Ascending aorta (tissue), 2 donors: ENCODE data around the gene LYPD6B. TPM values are rescaled to one million over a fixed set of nuclear protein-coding genes. Genes with fewer than 3 reads are reported as not detected.
A peak's percentile ranks its signal among the peaks of the same experiment; 100 is the strongest.

Source experiments
- DNase-seq, 2 donors: peaks; one replicate each; pipeline ENCODE4 v3.0.0-alpha.2; 2019; ENCODE audit warnings: low spot score in 2 of 2
- H3K27ac ChIP-seq, 2 donors: fragments of 200-600 bp; sonication (generic); one replicate each; pipeline ENCODE4 v1.5.1; 2016 to 2017; ENCODE audit warnings: mild to moderate bottlenecking in 1 of 2
- H3K27me3 ChIP-seq: fragments of 200-600 bp; sonication (generic); one replicate; pipeline ENCODE4 v1.5.1; 2017
- H3K36me3 ChIP-seq, 2 donors: fragments of 200-600 bp; sonication (generic); one replicate each; pipeline ENCODE4 v1.5.1; 2016
- H3K4me1 ChIP-seq, 2 donors: fragments of 200-600 bp; sonication (generic); one replicate each; pipeline ENCODE4 v1.5.1; 2016 to 2017; ENCODE audit warnings: mild to moderate bottlenecking in 1 of 2
- H3K4me3 ChIP-seq, 2 donors: fragments of 200-600 bp; sonication (generic); one replicate each; pipeline ENCODE4 v1.5.1; 2016 to 2017; ENCODE audit warnings: mild to moderate bottlenecking in 1 of 2
- H3K9me3 ChIP-seq, 2 donors: fragments of 200-600 bp; sonication (generic); one replicate each; pipeline ENCODE4 v1.5.1; 2016
- CTCF ChIP-seq, 3 experiments: fragments of 200-600 bp in 2 of 3; fragments of 450-650 bp in 1 of 3; sonication (generic) in 2 of 3; IDR thresholded peaks; one replicate each; pipeline ENCODE4 v1.5.1; 2016 to 2019; ENCODE audit warnings: antibody characterized with exemption in 3 of 3, mild to moderate bottlenecking in 1 of 3, moderate library complexity in 1 of 3
- intact Hi-C: fragments of 100-400 bp; cut with DNase I; formaldehyde crosslinking; loops from one replicate; pipeline ENCODE4 v1.15.1; 2023
- total RNA-seq: library from RNA; depleted of rRNA; stranded (reverse); fragments of >200 nt; gene quantifications from one replicate; pipeline ENCODE4 v1.1.0, GENCODE V29; 2016

LYPD6B gene
- total RNA-seq, 1 donor from 2014 or later, result not detected

GRCh38 chr2:149036507-149037293, 1.8 kb upstream of the LYPD6B start:
- no peaks in the 10 kb centered on the region for H3K27me3 ChIP-seq
- intact Hi-C loops, result no loop called here

GRCh38 chr2:149037851-149038250, 648 bp upstream of the LYPD6B start:
- no peak for DNase-seq
- TF ChIP-seq CTCF (IDR thresholded peaks at IDR 0.05), result no peak
- no peaks in the 10 kb centered on the region for H3K9me3 ChIP-seq
- no peak overlapping the region for H3K27ac ChIP-seq
- H3K27me3 ChIP-seq, result no peaks in the 10 kb centered on the region
- H3K4me1 ChIP-seq, result no peaks in the 10 kb centered on the region
- H3K4me3 ChIP-seq, result no peak overlapping the region
- H3K36me3 ChIP-seq, result no peaks in the 10 kb centered on the region
- intact Hi-C loops, result no loop called here

More at GRCh38 chr2:149036507-149037293, 1.8 kb upstream of the LYPD6B start:
- no peaks in the 10 kb centered on the region for H3K36me3 ChIP-seq
- no peaks in the 10 kb centered on the region for H3K9me3 ChIP-seq
- H3K4me1 ChIP-seq, result no peaks in the 10 kb centered on the region
- no peak overlapping the region for H3K4me3 ChIP-seq
- no peak overlapping the region for H3K27ac ChIP-seq
- DNase-seq, result no peak
- TF ChIP-seq CTCF (IDR thresholded peaks at IDR 0.05), result no peak

- intact Hi-C loops, result no loop called here
- Histone ChIP-seq H3K4me1 (no peaks in the 10 kb centered on the region), H3K4me3 (peak overlapping the region in 1 of 2 donors; percentile 60), H3K36me3 (no peaks in the 10 kb centered on the region), H3K9me3 (no peaks in the 10 kb centered on the region), H3K27me3 (no peaks in the 10 kb centered on the region), H3K27ac (no peak overlapping the region)
- no peak for DNase-seq
- no peak for TF ChIP-seq CTCF (IDR thresholded peaks at IDR 0.05)
These were observed 770 bp downstream of the LYPD6B start for GRCh38 chr2:149039213-149039724.

GRCh38 chr2:149040451-149040850, 2.0 kb downstream of the LYPD6B start:
- TF ChIP-seq CTCF (IDR thresholded peaks at IDR 0.05), result peak in 1 of 3 experiments; percentile 6
- intact Hi-C loops, result no loop called here
- DNase-seq, result no peak

GRCh38 chr2:149041482-149041881, 3.0 kb downstream of the LYPD6B start:
- H3K27me3 ChIP-seq, result no peaks in the 10 kb centered on the region
- H3K4me1 ChIP-seq, result no peaks in the 10 kb centered on the region
- H3K4me3 ChIP-seq, result no peak overlapping the region
- intact Hi-C loops, result no loop called here
- no peak for DNase-seq
- H3K27ac ChIP-seq, result no peak overlapping the region
- TF ChIP-seq CTCF (IDR thresholded peaks at IDR 0.05), result no peak
- H3K36me3 ChIP-seq, result no peaks in the 10 kb centered on the region
- peaks cover 0 to 10% of the 10 kb centered on the region in 2 donors for H3K9me3 ChIP-seq

More at GRCh38 chr2:149040451-149040850, 2.0 kb downstream of the LYPD6B start:
- H3K9me3 ChIP-seq, result no peaks in the 10 kb centered on the region
- no peak overlapping the region for H3K4me3 ChIP-seq
- no peaks in the 10 kb centered on the region for H3K27me3 ChIP-seq
- no peak overlapping the region for H3K27ac ChIP-seq
- no peaks in the 10 kb centered on the region for H3K4me1 ChIP-seq
- H3K36me3 ChIP-seq, result no peaks in the 10 kb centered on the region
